ENCODE results near the gene PHF20.
"Not testable (repeated sequence)": the region's sequence is repeated elsewhere in the genome, so short reads cannot be mapped to it uniquely, and the experiment has no call there.

PHF20 gene

DNA sequence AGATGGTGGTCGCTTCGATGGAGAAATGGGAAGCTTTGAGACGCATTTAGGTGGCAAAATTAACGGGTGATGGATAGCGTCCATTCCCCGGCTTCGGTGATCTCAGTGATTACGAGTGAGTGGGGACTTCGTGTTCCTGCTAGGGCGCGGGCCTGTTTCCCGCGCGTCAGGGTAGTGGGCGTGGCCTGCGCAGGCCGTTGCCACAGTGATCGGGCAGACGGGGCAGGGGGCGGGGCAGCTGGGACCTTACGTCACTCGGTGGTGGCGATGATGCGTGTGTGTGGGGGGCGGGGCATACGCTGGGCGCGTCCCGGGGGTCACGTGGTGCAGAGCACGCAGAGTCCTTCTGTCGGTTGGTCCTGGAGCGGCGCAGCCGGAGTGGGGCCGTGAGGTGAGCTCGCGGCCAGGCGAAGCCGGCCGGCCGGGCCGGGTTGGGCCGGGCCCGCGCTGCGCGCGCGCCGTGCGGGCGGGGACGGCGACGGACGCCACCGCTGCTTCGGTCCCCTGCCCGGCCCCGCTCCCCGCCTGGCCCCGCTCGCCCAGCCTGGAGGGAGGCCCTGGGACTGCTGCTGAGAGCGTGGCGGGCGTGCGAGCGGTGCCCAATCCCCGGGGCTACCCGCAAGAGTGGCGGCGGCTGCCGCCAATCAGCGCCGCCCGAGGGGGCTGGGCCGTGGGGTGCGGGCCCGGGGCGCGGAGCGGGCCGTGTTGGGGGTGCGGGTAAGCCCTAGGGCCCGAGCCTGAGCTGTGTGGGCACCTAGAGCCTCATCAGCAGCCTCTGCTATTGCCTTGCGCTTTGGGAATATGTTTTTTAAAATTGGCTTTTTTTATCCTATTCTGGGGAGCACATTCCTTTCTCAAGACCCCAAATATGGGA lies at the start of gene PHF20:
Gene PHF20 (plus strand): TSS at position 327 of the 874 bp plus-strand sequence. CDS start 29,508 bp downstream, outside the sequence.
- Mint-ChIP-seq H3K27ac (peak within 1 kb of the TSS; percentile 93), H3K27me3 (no peaks in the 10 kb centered on the region), H3K4me1 (peaks cover 74% of the 10 kb centered on the region), H3K4me3 (peak within 1 kb of the TSS; percentile 90), H3K36me3 (peaks cover 16% of the 10 kb centered on the region), H3K9me3 (peaks cover 7% of the 10 kb centered on the region)

DNA sequence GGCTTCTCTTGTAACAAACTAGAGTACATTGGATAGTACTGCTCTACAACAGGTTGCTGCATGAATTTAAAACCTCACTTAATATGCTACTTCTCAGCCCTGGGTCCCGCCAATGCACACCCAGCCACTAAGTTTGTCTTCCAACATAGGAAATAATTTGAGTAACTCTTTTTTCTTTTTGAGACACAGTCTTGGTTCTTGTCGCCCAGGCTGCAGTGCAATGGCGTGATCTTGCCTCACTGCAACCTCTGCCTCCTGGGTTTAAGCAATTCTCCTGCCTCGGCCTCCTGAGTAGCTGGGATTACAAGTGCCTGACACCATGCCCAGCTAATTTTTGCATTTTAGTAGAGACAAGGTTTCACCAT lies 48.6 kb upstream of the PHF20 start:
- H3K27me3 Mint-ChIP-seq, H3K4me3 Mint-ChIP-seq, H3K9me3 Mint-ChIP-seq, H3K27ac Mint-ChIP-seq: not testable (repeated sequence)
- Mint-ChIP-seq H3K36me3 (peaks cover 19% of the 10 kb centered on the region), H3K4me1 (peaks cover 34% of the 10 kb centered on the region)

DNA sequence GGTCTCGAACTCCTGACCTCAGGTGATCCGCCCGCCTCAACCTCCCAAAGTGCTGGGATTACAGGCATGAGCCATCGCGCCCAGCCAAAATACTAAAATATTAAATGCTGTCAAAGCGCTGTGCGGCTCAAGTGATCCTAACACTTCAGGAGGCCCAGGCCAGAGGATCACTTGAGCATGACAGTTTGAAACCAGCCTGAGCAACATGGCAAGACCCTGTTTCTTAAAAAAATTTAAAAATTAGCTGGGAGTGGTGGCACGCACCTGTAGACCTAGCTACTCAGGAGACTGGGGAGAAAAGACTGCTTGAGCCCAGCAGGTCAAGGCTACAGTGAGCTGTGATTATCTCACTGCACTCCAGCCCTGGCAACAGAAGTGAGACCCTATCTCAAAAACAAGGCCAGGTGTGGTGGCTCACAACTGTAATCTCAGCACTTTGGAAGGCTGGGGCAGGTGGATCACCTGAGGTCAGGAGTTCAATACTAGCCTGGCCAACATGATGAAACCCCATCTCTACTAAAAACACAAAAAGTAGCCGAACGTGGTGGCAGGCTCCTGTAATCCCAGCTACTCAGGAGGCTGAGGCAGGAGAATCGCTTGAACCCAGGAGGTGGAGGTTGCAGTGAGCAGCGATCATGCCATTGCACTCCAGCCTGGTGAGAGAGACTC lies 48.0 kb upstream of the PHF20 start:
- not testable (repeated sequence) for H3K9me3 Mint-ChIP-seq, H3K27me3 Mint-ChIP-seq, H3K4me3 Mint-ChIP-seq
- peaks cover 19% of the 10 kb centered on the region for H3K36me3 Mint-ChIP-seq
- H3K4me1 Mint-ChIP-seq = peaks cover 33% of the 10 kb centered on the region
- peak overlapping the region; percentile 31 for H3K27ac Mint-ChIP-seq

DNA sequence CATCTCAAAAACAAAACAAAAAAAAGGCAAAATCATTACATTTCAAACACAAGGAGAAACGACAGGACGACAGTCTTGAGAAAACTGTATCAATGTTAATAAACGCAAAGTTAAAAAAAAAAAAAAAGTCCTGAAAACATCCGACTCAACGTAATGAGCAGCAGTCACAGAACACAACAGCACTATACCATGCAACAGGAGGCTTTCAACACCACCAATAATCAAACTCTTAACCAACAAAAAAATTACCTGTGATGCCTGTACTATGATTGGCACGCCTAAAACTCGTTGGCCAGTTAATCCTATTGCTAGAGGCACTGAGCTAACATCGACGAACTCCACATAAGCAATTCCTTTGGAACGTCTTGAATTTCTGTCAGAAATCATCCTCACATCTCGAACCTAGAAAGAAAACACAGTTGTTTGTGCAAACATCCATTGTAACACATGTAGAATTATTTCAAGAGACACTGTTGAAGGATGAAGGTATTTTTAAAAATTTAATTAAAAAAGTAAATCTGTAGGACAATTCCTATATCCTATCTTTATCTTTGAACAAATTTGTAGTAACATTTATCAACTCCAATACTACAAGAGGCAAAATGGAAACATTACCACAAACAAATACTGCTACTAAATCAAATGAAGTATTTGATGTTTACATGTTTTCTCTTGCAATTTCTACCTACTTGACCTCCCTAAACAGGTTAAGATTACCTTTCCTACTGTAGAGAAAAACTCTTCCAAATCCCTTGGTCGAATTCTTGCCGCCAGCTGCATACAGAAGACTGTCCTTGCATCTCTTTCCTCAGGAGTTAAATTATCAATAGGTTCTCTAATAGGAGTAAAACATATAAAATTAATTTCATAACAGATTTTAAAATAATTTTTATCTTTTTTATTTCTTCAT lies 47.2 kb upstream of the PHF20 start:
- peaks cover 38% of the 10 kb centered on the region for H3K4me1 Mint-ChIP-seq
- H3K27ac Mint-ChIP-seq = peak overlapping the region; percentile 31
- H3K27me3 Mint-ChIP-seq = no peaks in the 10 kb centered on the region
- H3K9me3 Mint-ChIP-seq = no peaks in the 10 kb centered on the region
- peaks cover 19% of the 10 kb centered on the region for H3K36me3 Mint-ChIP-seq
- H3K4me3 Mint-ChIP-seq = no peak overlapping the region

DNA sequence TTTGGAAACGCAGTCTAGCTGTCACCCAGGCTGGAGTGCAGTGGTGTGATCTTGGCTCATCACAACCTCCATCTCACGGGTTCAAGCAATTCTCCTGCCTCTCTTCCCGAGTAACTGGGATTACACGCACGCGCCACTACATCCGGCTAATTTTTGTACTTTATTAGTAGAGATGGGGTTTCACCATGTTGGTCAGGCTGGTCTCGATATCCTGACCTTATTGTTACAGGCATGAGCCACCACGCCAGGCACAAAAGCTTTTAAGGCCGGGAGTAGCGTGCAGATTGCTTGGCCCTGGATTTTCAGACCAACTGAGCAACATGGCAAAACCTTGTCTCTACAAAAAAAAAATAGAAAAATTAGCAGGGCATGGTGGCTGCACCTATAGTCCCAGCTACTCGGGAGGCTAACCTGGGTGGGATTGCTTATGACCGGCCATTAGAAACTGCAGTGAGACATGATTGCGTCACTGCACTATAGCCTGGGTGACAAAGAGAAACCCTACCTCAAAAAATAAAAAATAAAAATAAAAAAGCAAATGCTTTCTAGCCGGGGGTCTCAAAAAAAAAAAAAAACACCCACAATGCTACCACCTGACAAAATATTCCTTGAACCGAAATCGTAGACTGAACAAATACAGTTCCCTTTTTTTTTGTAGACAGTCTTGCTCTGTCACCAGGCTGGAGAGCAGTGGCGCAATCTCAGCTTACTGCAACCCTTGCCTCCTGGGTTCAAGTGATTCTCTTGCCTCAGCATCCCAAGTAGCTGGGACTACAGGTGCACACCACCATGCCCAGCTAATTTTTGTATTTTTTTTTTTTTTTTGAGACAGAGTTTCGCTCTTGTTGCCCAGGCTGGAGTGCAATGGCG lies 44.7 kb upstream of the PHF20 start:
- Mint-ChIP-seq H3K4me1 (peaks cover 41% of the 10 kb centered on the region), H3K4me3 (no peak overlapping the region), H3K36me3 (peaks cover 18% of the 10 kb centered on the region), H3K9me3 (no peaks in the 10 kb centered on the region), H3K27me3 (no peaks in the 10 kb centered on the region), H3K27ac (peak overlapping the region; percentile 30)

DNA sequence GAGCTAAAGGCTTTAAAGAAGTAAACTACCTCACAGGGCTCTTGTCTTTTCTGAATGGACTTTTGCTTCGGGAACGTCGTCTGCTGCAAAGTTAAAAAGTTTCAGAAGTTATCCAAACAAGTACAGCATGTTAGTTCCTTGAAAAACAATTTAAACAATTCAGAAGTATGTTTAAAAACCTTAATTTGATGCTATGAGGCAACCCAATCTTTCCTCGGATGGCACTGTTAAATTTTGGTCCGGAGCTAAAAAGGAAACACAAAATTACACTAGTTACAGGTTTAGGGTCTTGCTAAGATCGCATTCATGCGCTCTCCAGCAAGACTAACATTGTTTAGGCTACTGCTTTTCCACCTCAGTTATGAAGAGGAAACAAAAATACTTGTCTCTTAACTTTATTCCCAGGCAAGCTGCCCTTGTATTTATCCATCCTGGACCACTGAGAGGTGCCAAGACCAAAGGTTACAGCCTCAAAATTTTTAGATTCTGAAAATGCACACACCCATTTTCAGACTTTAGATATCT lies 42.5 kb upstream of the PHF20 start:
- H3K4me1 Mint-ChIP-seq = peaks cover 59% of the 10 kb centered on the region
- H3K4me3 Mint-ChIP-seq = no peak overlapping the region
- peaks cover 19% of the 10 kb centered on the region for H3K36me3 Mint-ChIP-seq
- H3K27ac Mint-ChIP-seq = no peak overlapping the region
- no peaks in the 10 kb centered on the region for H3K9me3 Mint-ChIP-seq
- no peaks in the 10 kb centered on the region for H3K27me3 Mint-ChIP-seq

DNA sequence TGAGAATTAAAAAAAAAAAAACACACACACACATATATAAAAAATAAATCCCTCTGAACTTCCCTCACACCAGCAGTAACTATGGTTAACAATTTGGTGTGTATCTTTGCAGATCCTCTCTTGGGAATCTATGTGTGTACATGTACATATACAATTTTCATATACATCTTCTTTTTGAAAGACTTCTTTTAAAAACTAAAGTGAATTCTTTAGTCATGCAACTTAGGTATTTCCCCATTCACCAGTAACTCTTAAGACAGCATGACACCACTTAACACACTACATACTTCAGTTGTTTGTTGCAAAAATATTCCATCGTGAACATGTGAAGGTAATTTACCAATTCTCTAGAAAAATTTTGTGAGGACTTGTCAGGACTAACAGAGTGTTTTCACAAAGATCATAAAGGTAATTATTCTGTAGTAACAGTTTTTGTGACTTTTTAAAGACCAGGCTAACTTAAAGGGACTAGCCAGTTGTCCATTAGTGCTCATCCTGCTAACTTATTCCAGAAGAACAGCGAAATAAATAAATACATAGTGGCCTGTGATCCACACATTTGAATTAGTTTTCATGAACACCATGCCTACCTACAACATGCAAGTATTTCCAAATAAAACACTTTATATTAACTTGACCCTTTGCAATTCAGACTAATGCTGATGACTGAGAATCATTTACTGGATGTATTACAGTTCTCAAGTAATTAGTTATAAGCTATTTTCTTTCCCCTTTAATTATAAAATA lies 41.8 kb upstream of the PHF20 start:
- Mint-ChIP-seq H3K27ac (no peak overlapping the region), H3K27me3 (no peaks in the 10 kb centered on the region), H3K4me1 (peaks cover 62% of the 10 kb centered on the region), H3K36me3 (peaks cover 20% of the 10 kb centered on the region), H3K9me3 (no peaks in the 10 kb centered on the region), H3K4me3 (peak overlapping the region; percentile 50)

DNA sequence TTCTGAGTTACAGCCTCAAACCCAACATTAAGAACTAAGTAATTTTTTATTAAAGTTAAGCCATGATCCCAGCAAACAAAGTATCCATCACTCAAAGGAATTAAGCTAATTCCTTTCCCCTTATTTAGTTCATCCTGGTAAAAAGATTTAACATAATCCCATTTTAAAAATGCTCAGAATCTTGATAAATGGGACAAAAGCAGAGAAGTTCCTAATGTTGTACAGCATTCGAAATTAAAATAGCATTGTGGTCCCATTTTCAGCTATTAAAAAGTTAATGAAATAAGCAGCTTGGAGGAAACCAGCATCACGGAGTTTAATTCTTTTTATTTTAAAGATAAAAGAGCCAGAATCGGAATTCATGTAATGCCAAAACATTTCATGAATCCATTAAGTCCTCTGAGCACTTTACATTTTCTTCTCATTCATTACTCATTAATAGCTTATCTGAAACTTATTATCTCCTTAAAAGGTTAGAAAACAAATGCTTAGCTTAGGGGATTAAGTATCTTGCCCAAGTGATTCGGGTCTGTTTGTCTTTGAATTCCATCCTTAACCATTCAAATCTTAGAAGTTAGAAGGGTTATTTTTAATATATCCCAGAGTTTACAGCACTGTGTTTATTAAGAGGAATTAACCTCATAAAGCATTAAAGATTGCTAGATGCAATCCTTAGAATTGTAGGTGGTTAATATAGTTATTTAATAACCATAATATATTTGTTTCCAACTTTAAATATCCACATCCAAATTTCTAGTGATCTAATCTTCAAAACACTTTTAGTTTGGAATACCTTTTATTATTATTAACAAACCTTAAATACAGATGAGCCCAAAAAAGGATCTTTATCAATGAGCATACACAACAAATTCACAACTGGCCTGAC lies 41.0 kb upstream of the PHF20 start:
- peak overlapping the region; percentile 58 for H3K4me3 Mint-ChIP-seq
- H3K27me3 Mint-ChIP-seq = no peaks in the 10 kb centered on the region
- peaks cover 17% of the 10 kb centered on the region for H3K36me3 Mint-ChIP-seq
- peaks cover 59% of the 10 kb centered on the region for H3K4me1 Mint-ChIP-seq
- no peaks in the 10 kb centered on the region for H3K9me3 Mint-ChIP-seq
- H3K27ac Mint-ChIP-seq = no peak overlapping the region

DNA sequence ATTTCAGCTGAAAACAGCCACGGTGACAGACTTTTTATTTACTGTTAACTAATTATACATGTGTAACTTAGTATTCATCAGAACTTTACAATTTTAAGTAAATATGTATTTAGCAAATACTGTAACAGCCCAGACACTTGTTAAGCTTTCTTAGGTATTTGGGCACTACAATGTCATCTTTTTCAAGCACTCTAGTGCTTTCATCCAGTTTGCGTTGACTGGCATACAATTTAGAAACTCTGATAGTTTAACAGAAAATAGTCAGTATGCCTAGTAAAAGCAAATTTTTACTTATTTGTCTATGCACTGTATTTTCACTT lies 40.4 kb upstream of the PHF20 start:
- no peaks in the 10 kb centered on the region for H3K27me3 Mint-ChIP-seq
- H3K4me1 Mint-ChIP-seq = peaks cover 65% of the 10 kb centered on the region
- no peak overlapping the region for H3K27ac Mint-ChIP-seq
- peak overlapping the region; percentile 58 for H3K4me3 Mint-ChIP-seq
- H3K36me3 Mint-ChIP-seq = peaks cover 20% of the 10 kb centered on the region
- H3K9me3 Mint-ChIP-seq = no peaks in the 10 kb centered on the region

DNA sequence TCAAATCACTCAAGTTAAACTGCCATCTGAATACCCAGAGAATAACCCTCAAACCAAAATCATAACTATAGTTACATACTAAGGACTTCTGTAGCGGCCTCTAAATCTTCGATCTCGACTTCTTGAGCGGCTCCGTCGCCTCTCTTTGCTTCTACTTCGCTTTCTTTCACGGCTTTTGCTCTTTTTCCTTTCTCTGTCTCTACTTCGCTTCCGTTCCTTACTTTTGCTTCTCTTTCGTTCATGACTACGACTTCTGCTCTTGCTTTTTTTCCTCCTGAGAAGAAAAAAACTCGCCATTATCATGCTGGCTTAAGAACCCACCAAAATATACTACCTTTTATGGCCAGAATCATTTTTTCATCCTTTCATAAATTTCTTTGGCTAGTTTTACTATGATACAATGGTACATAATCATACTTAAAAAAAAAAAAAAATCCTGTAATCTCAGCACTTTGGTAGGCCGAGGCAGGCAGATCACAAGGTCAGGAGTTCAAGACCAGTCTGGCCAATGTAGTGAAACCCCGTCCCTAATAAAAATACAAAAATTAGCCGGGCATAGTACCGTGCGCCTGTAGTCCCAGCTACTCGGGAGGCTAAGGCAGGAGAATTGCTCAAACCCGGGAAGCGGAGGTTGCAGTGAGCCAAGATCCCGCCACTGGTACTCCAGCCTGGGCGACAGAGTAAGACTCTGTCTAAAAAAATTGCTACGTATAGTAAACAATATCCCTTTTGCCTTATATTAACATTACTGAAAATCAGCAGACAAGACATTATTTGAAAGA lies 39.8 kb upstream of the PHF20 start:
- peaks cover 66% of the 10 kb centered on the region for H3K4me1 Mint-ChIP-seq
- H3K27me3 Mint-ChIP-seq = no peaks in the 10 kb centered on the region
- peak overlapping the region; percentile 58 for H3K4me3 Mint-ChIP-seq
- peaks cover 18% of the 10 kb centered on the region for H3K36me3 Mint-ChIP-seq
- no peaks in the 10 kb centered on the region for H3K9me3 Mint-ChIP-seq
- H3K27ac Mint-ChIP-seq = no peak overlapping the region

DNA sequence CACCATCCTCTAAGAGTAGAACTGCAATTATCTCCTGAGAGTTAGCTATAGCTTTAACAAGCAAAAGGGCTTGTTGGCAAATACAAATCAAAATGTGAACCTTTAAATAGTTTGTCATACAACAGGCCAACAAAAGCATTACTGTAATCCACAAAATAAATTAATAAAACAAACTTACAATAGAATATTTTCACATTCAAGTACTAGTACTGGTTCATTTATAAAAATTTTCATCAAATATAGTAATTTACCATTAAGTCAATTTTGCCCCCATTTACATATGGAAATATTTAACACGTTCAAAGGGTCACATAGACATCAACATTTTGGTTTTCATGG lies 39.2 kb upstream of the PHF20 start:
- peak overlapping the region; percentile 12 for H3K27ac Mint-ChIP-seq
- no peaks in the 10 kb centered on the region for H3K27me3 Mint-ChIP-seq
- H3K9me3 Mint-ChIP-seq = no peaks in the 10 kb centered on the region
- H3K36me3 Mint-ChIP-seq = peaks cover 18% of the 10 kb centered on the region
- H3K4me3 Mint-ChIP-seq = peak overlapping the region; percentile 75
- peaks cover 66% of the 10 kb centered on the region for H3K4me1 Mint-ChIP-seq

DNA sequence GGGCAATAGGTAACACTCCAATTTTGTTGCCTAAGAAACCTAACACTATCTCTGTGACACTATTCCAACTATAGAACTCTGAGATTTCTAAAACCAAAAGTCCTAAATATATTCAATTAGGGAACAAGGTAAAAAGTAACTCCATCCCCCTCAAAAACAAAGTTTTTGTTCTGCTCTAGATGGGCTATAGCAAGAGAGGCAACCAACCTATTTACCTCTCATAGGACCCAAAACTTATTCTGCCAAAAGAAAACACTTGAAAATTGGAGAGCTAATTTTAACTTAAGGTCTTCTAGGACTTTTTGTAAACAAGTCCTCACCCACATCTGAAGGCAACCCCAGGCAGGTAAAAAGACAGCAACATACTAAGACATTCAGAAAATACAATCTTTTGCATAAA lies 37.4 kb upstream of the PHF20 start:
- Mint-ChIP-seq H3K27ac (peak overlapping the region; percentile 74), H3K4me3 (peak overlapping the region; percentile 75), H3K36me3 (peaks cover 27% of the 10 kb centered on the region), H3K4me1 (peaks cover 74% of the 10 kb centered on the region), H3K27me3 (no peaks in the 10 kb centered on the region), H3K9me3 (no peaks in the 10 kb centered on the region)
